Effector memory CD4-positive, alpha-beta T cell (primary cell): Measurements from ENCODE around the gene MARK4.

ENCODE experiments used
- DNase-seq, 3 donors: peaks; one replicate each; pipeline ENCODE4 v3.0.0-alpha.2; 2020
- H3K27ac ChIP-seq: 2 replicates; pipeline ENCODE4 v1.7.0; 2013; ENCODE audit warnings: mild to moderate bottlenecking, low read length, moderate library complexity; ENCODE audit not compliant: insufficient read depth, poor library complexity, severe bottlenecking
- H3K27me3 ChIP-seq: replicated peaks from 2 replicates; pipeline ENCODE4 v1.7.0; 2013; ENCODE audit warnings: mild to moderate bottlenecking, low read length; ENCODE audit not compliant: insufficient read depth, control insufficient read depth, poor library complexity, severe bottlenecking
- H3K36me3 ChIP-seq: 2 replicates; pipeline ENCODE4 v1.7.0; 2013; ENCODE audit warnings: mild to moderate bottlenecking, low read length, moderate library complexity; ENCODE audit not compliant: control insufficient read depth, insufficient read depth
- H3K4me1 ChIP-seq: 2 replicates; pipeline ENCODE4 v1.7.0; 2013; ENCODE audit warnings: low read length, mild to moderate bottlenecking; ENCODE audit not compliant: control insufficient read depth, insufficient read depth, poor library complexity, severe bottlenecking
- H3K4me3 ChIP-seq: 2 replicates; pipeline ENCODE4 v1.7.0; 2013; ENCODE audit warnings: low read length, low read depth, mild to moderate bottlenecking; ENCODE audit not compliant: insufficient read depth, poor library complexity, severe bottlenecking
- H3K9me3 ChIP-seq: 2 replicates; pipeline ENCODE4 v1.7.0; 2013; ENCODE audit warnings: mild to moderate bottlenecking, low read length, moderate library complexity; ENCODE audit not compliant: control insufficient read depth

MARK4 gene

GRCh38 chr19:45314708-45315245 lies 63.7 kb downstream of the MARK4 start:
- no peak overlapping the region for H3K4me3 ChIP-seq
- no peaks in the 10 kb centered on the region for H3K36me3 ChIP-seq
- H3K27me3 ChIP-seq = peaks cover 8% of the 10 kb centered on the region
- no peaks in the 10 kb centered on the region for H3K4me1 ChIP-seq
- H3K27ac ChIP-seq = no peak overlapping the region
- DNase-seq = no peak
- no peaks in the 10 kb centered on the region for H3K9me3 ChIP-seq

- Histone ChIP-seq H3K9me3 (no peaks in the 10 kb centered on the region), H3K27me3 (peaks cover 8% of the 10 kb centered on the region), H3K27ac (no peak overlapping the region), H3K4me3 (no peak overlapping the region), H3K4me1 (no peaks in the 10 kb centered on the region), H3K36me3 (no peaks in the 10 kb centered on the region)
- no peak for DNase-seq
Measured at GRCh38 chr19:45315304-45315703, 64.2 kb downstream of the MARK4 start.

GRCh38 chr19:45320997-45321775 lies 70.1 kb downstream of the MARK4 start:
- H3K9me3 ChIP-seq = no peaks in the 10 kb centered on the region
- no peaks in the 10 kb centered on the region for H3K4me1 ChIP-seq
- H3K36me3 ChIP-seq = no peaks in the 10 kb centered on the region
- H3K4me3 ChIP-seq = no peak overlapping the region
- H3K27ac ChIP-seq = no peak overlapping the region
- no peak for DNase-seq
- H3K27me3 ChIP-seq = peaks cover 24% of the 10 kb centered on the region

- Histone ChIP-seq H3K27ac (no peak overlapping the region), H3K4me3 (no peak overlapping the region), H3K36me3 (no peaks in the 10 kb centered on the region), H3K27me3 (peaks cover 24% of the 10 kb centered on the region), H3K4me1 (no peaks in the 10 kb centered on the region), H3K9me3 (no peaks in the 10 kb centered on the region)
- DNase-seq = no peak
Measured at GRCh38 chr19:45321848-45322247, 70.8 kb downstream of the MARK4 start.

- Histone ChIP-seq H3K9me3 (no peaks in the 10 kb centered on the region), H3K4me3 (no peak overlapping the region), H3K27ac (no peak overlapping the region), H3K36me3 (no peaks in the 10 kb centered on the region), H3K27me3 (peaks cover 24% of the 10 kb centered on the region), H3K4me1 (no peaks in the 10 kb centered on the region)
- DNase-seq = no peak
Measured at GRCh38 chr19:45322311-45322710, 71.2 kb downstream of the MARK4 start.

GRCh38 chr19:45322744-45323281 lies 71.7 kb downstream of the MARK4 start, which contains the start of gene CKM:
Gene CKM (minus strand): TSS chr19:45322875. CDS start chr19:45319713, 3,162 bp downstream.
- Histone ChIP-seq H3K4me3 (no peak within 1 kb of the TSS), H3K9me3 (no peaks in the 10 kb centered on the region), H3K27ac (no peak within 1 kb of the TSS), H3K27me3 (peaks cover 24% of the 10 kb centered on the region), H3K4me1 (no peaks in the 10 kb centered on the region), H3K36me3 (no peaks in the 10 kb centered on the region)
- no peak for DNase-seq

GRCh38 chr19:45323671-45324081 lies 72.6 kb downstream of the MARK4 start:
- peaks cover 18% of the 10 kb centered on the region for H3K27me3 ChIP-seq
- no peaks in the 10 kb centered on the region for H3K9me3 ChIP-seq
- H3K36me3 ChIP-seq = no peaks in the 10 kb centered on the region
- DNase-seq = no peak
- no peak overlapping the region for H3K27ac ChIP-seq
- no peak overlapping the region for H3K4me3 ChIP-seq
- no peaks in the 10 kb centered on the region for H3K4me1 ChIP-seq

GRCh38 chr19:45324349-45324907 lies 73.4 kb downstream of the MARK4 start:
- Histone ChIP-seq H3K9me3 (no peaks in the 10 kb centered on the region), H3K36me3 (no peaks in the 10 kb centered on the region), H3K27ac (no peak overlapping the region), H3K4me3 (no peak overlapping the region), H3K27me3 (peaks cover 16% of the 10 kb centered on the region), H3K4me1 (no peaks in the 10 kb centered on the region)
- no peak for DNase-seq

- H3K9me3 ChIP-seq = no peaks in the 10 kb centered on the region
- H3K36me3 ChIP-seq = no peaks in the 10 kb centered on the region
- H3K27ac ChIP-seq = no peak overlapping the region
- DNase-seq = no peak
- no peaks in the 10 kb centered on the region for H3K4me1 ChIP-seq
- H3K4me3 ChIP-seq = no peak overlapping the region
- peaks cover 14% of the 10 kb centered on the region for H3K27me3 ChIP-seq
Measured at GRCh38 chr19:45327404-45328143, 76.5 kb downstream of the MARK4 start.
